DOHH2 (cell line): ENCODE data around the gene STRA6.

Experiments
- CTCF ChIP-seq: fragments of 200-600 bp; sonication (generic); IDR thresholded peaks from one replicate; pipeline ENCODE4 v1.5.1; 2014; ENCODE audit warnings: antibody characterized with exemption, mild to moderate bottlenecking, low read depth, low read length; ENCODE audit not compliant: poor library complexity, severe bottlenecking
- EZH2phosphoT487 ChIP-seq: fragments of 200-600 bp; sonication (generic); IDR thresholded peaks from 2 replicates; pipeline ENCODE4 v1.6.1; 2017; ENCODE audit warnings: borderline replicate concordance, mild to moderate bottlenecking, antibody characterized with exemption, low read length, moderate library complexity, mixed read lengths

DNA sequence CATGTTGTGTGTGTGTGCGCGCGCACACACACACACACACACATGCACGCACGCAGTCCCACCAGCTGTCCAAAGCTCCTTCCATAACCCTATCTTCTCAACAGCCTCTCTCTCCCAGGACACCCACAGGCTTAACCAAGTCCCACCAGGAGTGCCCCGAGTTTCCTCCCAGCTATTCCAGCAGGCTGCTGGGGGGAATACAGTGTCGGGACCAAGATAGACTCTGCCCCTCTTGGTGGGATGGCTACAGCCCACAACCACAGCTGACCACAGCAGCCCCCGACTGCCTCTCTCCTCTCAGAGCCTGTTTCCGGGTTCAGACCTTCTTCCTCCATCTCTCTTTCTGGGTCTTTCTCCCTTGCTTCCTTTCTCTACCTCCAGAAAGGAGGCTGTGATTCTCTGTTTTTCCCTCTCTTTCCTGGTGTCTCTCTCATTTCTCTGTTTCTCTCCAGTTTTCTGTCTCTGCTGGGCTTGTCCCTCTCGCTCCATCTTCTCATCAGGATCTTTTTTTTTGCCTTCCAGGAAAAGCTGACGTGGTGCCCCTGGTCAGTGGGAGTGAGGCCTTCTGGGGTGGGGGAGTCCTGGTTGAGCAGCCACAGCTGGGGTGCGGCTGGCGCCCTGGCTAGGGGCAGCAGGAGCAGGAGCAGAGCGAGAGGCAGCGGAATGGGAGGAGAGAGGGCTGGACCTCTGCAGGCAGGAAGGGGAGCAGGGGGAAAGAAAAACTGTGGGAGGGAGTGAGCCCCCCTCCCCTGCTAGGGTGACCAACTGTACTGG lies 32.3 kb downstream of the STRA6 start:
- TF ChIP-seq CTCF (no peak), EZH2phosphoT487 (no peak)
